Measurements from ENCODE around the gene RYR3. TPM values are rescaled to one million over a fixed set of nuclear protein-coding genes. Genes with fewer than 3 reads are reported as not detected.

RYR3 gene
- total and polyA plus RNA-seq, 2 of the 13 experiments (the other 11 are each of a cell fraction or from before 2014, with no cell fraction given) = not detected

GRCh38 chr15:33500432-33501195, 189.8 kb downstream of the RYR3 start (continued):
- TF ChIP-seq ZNF569 (CRISPR knock-in tag; IDR thresholded peaks at IDR 0.05; ENCODE audit: borderline replicate concordance) (no peak), SRSF4 (IDR thresholded peaks at IDR 0.05; ENCODE audit: low read depth, low read length, poor library complexity, severe bottlenecking) (no peak), ESRRA (CRISPR knock-in tag; IDR thresholded peaks at IDR 0.05; ENCODE audit: low read depth) (no peak), MAFF (IDR thresholded peaks at IDR 0.05; ENCODE audit: low read depth, low read length) (no peak), ZNF512 (CRISPR knock-in tag; IDR thresholded peaks at IDR 0.05) (no peak)

GRCh38 chr15:33503681-33504080, 192.9 kb downstream of the RYR3 start:
- no peaks in the 10 kb centered on the region for H3K9me3 ChIP-seq (ENCODE audit: low read length)
- ChIA-PET CTCF (ENCODE audit: low intra/inter-chr PET ratio, low total read pairs) (no interaction called here), POLR2A (no interaction called here)
- 3% methylated on average over 5 of the region's 5 CpGs for WGBS (ENCODE audit: low lambda C conversion rate)
- H3K4me2 ChIP-seq (ENCODE audit: low read depth, low read length) = no peak overlapping the region
- H3K27ac ChIP-seq (ENCODE audit: extremely low read length, insufficient read depth, low read length) = no peak overlapping the region
- no TSS peak for BruUV-seq (replicated peaks)
- ATAC-seq (no peak), FAIRE-seq (no peak), DNase-seq (ENCODE audit: low spot score) (no peak)
- intact Hi-C loops (cut with micrococcal nuclease; ENCODE audit: unreplicated experiment) = no loop called here
- no peak overlapping the region for H3K9ac ChIP-seq (ENCODE audit: insufficient read depth, low read depth, low read length)
- no peaks in the 10 kb centered on the region for H3K79me2 ChIP-seq (ENCODE audit: insufficient read depth, low read length)
- no peaks in the 10 kb centered on the region for H3K27me3 ChIP-seq (ENCODE audit: control insufficient read depth in 1 of 2, insufficient read depth in 2 of 2, low read length in 2 of 2)
- H3K4me3 ChIP-seq (replicated peaks in 1 of 3; ENCODE audit: insufficient read depth in 1 of 3, low read depth in 2 of 3, low read length in 3 of 3) = no peak overlapping the region
- no peaks in the 10 kb centered on the region for H3K4me1 ChIP-seq (ENCODE audit: insufficient read depth, low read length)
- in situ Hi-C loops (cut with HindIII; ENCODE audit: extremely low pct_ligation_motif_present, low pct_unique_long_range_greater_than_20kb) = no loop called here
- H4K20me1 ChIP-seq (ENCODE audit: insufficient read depth, low read length) = no peaks in the 10 kb centered on the region
- H2AFZ ChIP-seq (ENCODE audit: low read length) = no peak overlapping the region
- no peaks in the 10 kb centered on the region; a peak in 1 of 5 replicates for H3K36me3 ChIP-seq (replicated peaks in 1 of 2; ENCODE audit: control insufficient read depth in 1 of 2, insufficient read depth in 2 of 2, low read length in 2 of 2)
- TF ChIP-seq ZNF512B (CRISPR knock-in tag; IDR thresholded peaks at IDR 0.05; ENCODE audit: borderline replicate concordance) = no peak
- no peak for TF ChIP-seq HBP1 (CRISPR knock-in tag; IDR thresholded peaks at IDR 0.05; ENCODE audit: low read depth)
- no peak for TF ChIP-seq ATM (IDR thresholded peaks at IDR 0.05; ENCODE audit: borderline replicate concordance)
- TF ChIP-seq MTA1 (CRISPR knock-in tag; IDR thresholded peaks at IDR 0.05; ENCODE audit: borderline replicate concordance) = no peak
- TF ChIP-seq ZBTB43 (CRISPR knock-in tag; conservative IDR thresholded peaks at IDR 0.05) = no peak
- TF ChIP-seq AGO2 (optimal IDR thresholded peaks at IDR 0.05; ENCODE audit: low read depth, low read length) = no peak
- TF ChIP-seq SRSF1 (optimal IDR thresholded peaks at IDR 0.05; ENCODE audit: low read depth, low read length) = no peak

All from HepG2 (cell line).